Adrenal gland (tissue), 12 donors: ENCODE data around the gene ATL1. TPM values are rescaled to one million over a fixed set of nuclear protein-coding genes. Genes with fewer than 3 reads are reported as not detected.

Experiments used
- DNase-seq, 7 donors: peaks; one replicate each; pipeline ENCODE4 v3.0.0-alpha.2; 2019 to 2020
- H3K27ac ChIP-seq, 5 donors: fragments of 200-600 bp; sonication (generic) in 4 of 5; 1 replicate in 3 of 5; 2 replicates in 2 of 5; pipeline versions ENCODE4 v1.5.1 to v1.8.0; 2016 to 2020; ENCODE audit warnings: mild to moderate bottlenecking in 1 of 5
- H3K27me3 ChIP-seq: fragments of 200-600 bp; 2 replicates; pipeline ENCODE4 v1.8.0; 2021
- H3K36me3 ChIP-seq, 2 donors: fragments of 200-600 bp; replicated peaks in 1 of 2; 1 replicate in 1 of 2; 2 replicates in 1 of 2; pipeline versions ENCODE4 v1.5.1 to v1.8.0; 2018 to 2022
- H3K4me1 ChIP-seq, 2 donors: fragments of 200-600 bp; replicated peaks in 1 of 2; 1 replicate in 1 of 2; 2 replicates in 1 of 2; pipeline versions ENCODE4 v1.5.1 to v1.8.0; 2018 to 2021
- H3K4me3 ChIP-seq, 4 donors: fragments of 200-600 bp; sonication (generic) in 3 of 4; one replicate each; pipeline ENCODE4 v1.5.1; 2016 to 2018
- H3K9me3 ChIP-seq, 3 donors: fragments of 200-600 bp; sonication (generic) in 1 of 3; replicated peaks in 1 of 3; 1 replicate in 2 of 3; 2 replicates in 1 of 3; pipeline versions ENCODE4 v1.5.1 to v1.8.0; 2016 to 2021
- CTCF ChIP-seq, 6 experiments: fragments of 450-650 bp in 4 of 6; fragments of 200-600 bp in 2 of 6; sonication (generic) in 1 of 6; IDR thresholded peaks; 1 replicate in 5 of 6; 2 replicates in 1 of 6; pipeline versions ENCODE4 v1.5.1 to v1.8.0; 2016 to 2021; ENCODE audit warnings: antibody characterized with exemption in 6 of 6, mild to moderate bottlenecking in 2 of 6, moderate library complexity in 1 of 6
- POLR2A ChIP-seq, 2 donors: fragments of 450-650 bp; IDR thresholded peaks; one replicate each; pipeline ENCODE4 v1.6.1; 2017; ENCODE audit warnings: antibody characterized with exemption in 2 of 2, mild to moderate bottlenecking in 2 of 2, moderate library complexity in 1 of 2
- WGBS, 4 donors: extraction: QIAGEN DNeasy Blood & Tissue Kit in 2 of 4; methylation state at CpG; one replicate each; pipeline versions ENCODE4 v1.1.5 to v1.1.7; 2013 to 2017; 5-methylcytosine and 5-hydroxymethylcytosine counted together
- intact Hi-C, 2 donors: fragments of 100-400 bp; cut with DNase I; formaldehyde crosslinking; loops; one replicate each; pipeline versions ENCODE4 v1.14.1 to v1.15.0; 2022 to 2023
- polyA plus RNA-seq, 3 donors: library from polyadenylated mRNA; stranded (reverse); fragments of 200-250 nt in 2 of 3; fragments of 350-450 nt in 1 of 3; fragmentation: Illumina TruSeq in 1 of 3; extraction: RNeasy Lipid Tissue Mini Kit (QIAGEN cat#74804) in 1 of 3; gene quantifications; one replicate each; pipeline ENCODE4 v1.2.3, GENCODE V29; 2013 to 2014
- total RNA-seq, 9 donors: library from RNA; depleted of rRNA in 4 of 9; stranded (reverse); fragments of >200 nt in 4 of 9; fragments of 120-200 nt in 1 of 9; fragmentation: NEBNext Ultra II Directional in 1 of 9; extraction: Animal tissue kit (Norgen Biotek cat#: 25700) in 1 of 9; gene quantifications; one replicate each; pipeline versions ENCODE4 v1.1.0 to v1.2.4, GENCODE V29; 2013 to 2023
- donor health status: healthy with polysubstance abuse.
- donor health status: Bipolar disorder and iron deficiency.
- donor health status: DM: yes; HTN: yes; CAD: no.
- donor health status: DM: no; HTN: no; CAD: no.
- donor health status: DM: no; HTN: no; CAD: no.
- donor health status: DM: yes; HTN: yes; CAD: no.

The ATL1 gene
- total and polyA plus RNA-seq, 12 donors: 2.1 to 10.1 (median 6.0) TPM

- no peaks in the 10 kb centered on the region for H3K36me3 ChIP-seq
- no peaks in the 10 kb centered on the region for H3K27me3 ChIP-seq
- H3K9me3 ChIP-seq: no peaks in the 10 kb centered on the region
- DNase-seq: no peak
- intact Hi-C loops: no loop called here
- TF ChIP-seq CTCF (IDR thresholded peaks at IDR 0.05): no peak
- no peak for TF ChIP-seq POLR2A (IDR thresholded peaks at IDR 0.05)
- 81 to 87% (median 85%) methylated on average over 6 of the region's 6 CpGs for WGBS, 4 donors
- H3K4me1 ChIP-seq: peaks cover under 1 to 34% of the 10 kb centered on the region in 2 donors
- H3K27ac ChIP-seq: no peak overlapping the region
- no peak overlapping the region for H3K4me3 ChIP-seq
These were observed 35.0 kb upstream of the ATL1 start for GRCh38 chr14:50524731-50525515.

GRCh38 chr14:50528000-50528399 lies 31.9 kb upstream of the ATL1 start:
- WGBS, 4 donors: 94 to 100% (median 98%) methylated on average over 1 of the region's 1 CpG
- no peak for TF ChIP-seq CTCF (IDR thresholded peaks at IDR 0.05)
- Histone ChIP-seq H3K27me3 (no peaks in the 10 kb centered on the region), H3K27ac (no peak overlapping the region), H3K4me1 (peaks cover 13 to 38% of the 10 kb centered on the region in 2 donors), H3K36me3 (no peaks in the 10 kb centered on the region), H3K4me3 (no peak overlapping the region), H3K9me3 (no peaks in the 10 kb centered on the region)
- intact Hi-C loops: no loop called here
- no peak for DNase-seq

DNA sequence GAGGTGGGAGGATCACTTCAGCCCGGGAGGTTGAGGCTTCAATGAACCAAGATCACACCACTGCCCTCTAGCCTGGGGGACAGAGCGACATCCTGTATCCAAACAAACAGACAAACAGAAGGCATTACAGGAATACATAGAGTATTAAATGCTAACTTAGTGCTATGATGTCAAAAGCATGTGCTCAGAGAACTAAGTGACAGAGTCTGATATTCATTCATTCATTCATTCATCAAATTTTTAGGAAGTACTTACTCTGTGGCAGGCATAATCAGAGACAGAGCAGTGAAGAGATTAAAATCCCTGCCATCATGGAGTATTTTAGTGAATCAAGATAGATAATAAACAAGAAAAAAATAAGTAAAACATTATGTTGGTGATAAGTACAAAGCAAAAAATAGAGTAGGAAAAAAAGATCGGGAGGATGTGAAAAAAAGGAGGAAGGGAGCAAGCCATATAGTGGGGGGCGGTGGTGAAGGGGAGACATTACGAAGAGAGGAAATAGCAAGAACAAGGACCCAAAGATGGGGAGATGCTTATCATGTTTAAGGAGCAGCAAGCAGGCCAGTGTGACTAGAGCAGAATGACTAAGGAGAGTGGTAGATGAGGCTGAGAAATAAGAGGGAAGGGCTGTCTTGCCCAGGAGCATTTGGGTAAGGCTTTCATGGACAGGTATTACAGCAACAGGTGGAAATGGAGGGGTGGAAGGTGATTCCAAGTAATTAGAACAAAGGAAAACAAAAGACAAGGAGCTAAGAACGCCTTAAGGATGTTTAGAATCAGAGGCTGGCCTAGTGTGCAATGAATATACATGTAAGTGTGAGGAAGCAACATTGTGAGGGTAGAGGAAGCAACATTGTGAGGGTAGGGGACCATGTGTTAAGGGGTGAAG lies 30.4 kb upstream of the ATL1 start:
- H3K27ac ChIP-seq: no peak overlapping the region
- no peak for DNase-seq
- no peak overlapping the region for H3K4me3 ChIP-seq
- no peak for TF ChIP-seq POLR2A (IDR thresholded peaks at IDR 0.05)
- no peak for TF ChIP-seq CTCF (IDR thresholded peaks at IDR 0.05)
- H3K36me3 ChIP-seq: no peaks in the 10 kb centered on the region
- no peaks in the 10 kb centered on the region for H3K27me3 ChIP-seq
- no peaks in the 10 kb centered on the region for H3K9me3 ChIP-seq
- intact Hi-C loops: loop anchor here (5.0 kb wide), 2 partner anchors 207 to 212 kb away; no protein-coding TSS in a partner anchor
- peaks cover 13 to 34% of the 10 kb centered on the region in 2 donors for H3K4me1 ChIP-seq
- 75 to 79% (median 78%) methylated on average over 6 of the region's 6 CpGs for WGBS, 4 donors

- H3K27me3 ChIP-seq: no peaks in the 10 kb centered on the region
- H3K27ac ChIP-seq: no peak overlapping the region
- TF ChIP-seq POLR2A (IDR thresholded peaks at IDR 0.05): no peak
- DNase-seq: no peak
- intact Hi-C loops: loop anchor here (5.0 kb wide), 2 partner anchors 208 to 213 kb away; no protein-coding TSS in a partner anchor
- H3K4me3 ChIP-seq: peak overlapping the region in 1 of 4 donors; percentile 80
- no peaks in the 10 kb centered on the region for H3K9me3 ChIP-seq
- H3K36me3 ChIP-seq: no peaks in the 10 kb centered on the region
- 13 to 21% (median 18%) methylated on average over 1 of the region's 1 CpG for WGBS, 4 donors
- peaks cover 13 to 33% of the 10 kb centered on the region in 2 donors for H3K4me1 ChIP-seq
These were observed 29.6 kb upstream of the ATL1 start for GRCh38 chr14:50530358-50530757.
